IMR-90 (cell line): ENCODE measurements around the gene FOXN4.

Source experiments
- BHLHE40 ChIP-seq: fragments of 150-350 bp; IDR thresholded peaks from 2 replicates; pipeline ENCODE4 v1.6.1; 2016; ENCODE audit warnings: mild to moderate bottlenecking, low read depth, low read length
- CEBPB ChIP-seq: IDR thresholded peaks from 2 replicates; pipeline ENCODE4 v1.6.1; 2012; ENCODE audit warnings: low read depth, low read length, improper control_type of control experiment
- CTCF ChIP-seq: conservative IDR thresholded peaks from 2 replicates; pipeline ENCODE4 v1.5.1; 2012; ENCODE audit warnings: mild to moderate bottlenecking, low read depth, low read length, improper control_type of control experiment
- ELK1 ChIP-seq: fragments of 150-350 bp; IDR thresholded peaks from 2 replicates; pipeline ENCODE4 v1.6.1; 2016; ENCODE audit warnings: low read depth, mild to moderate bottlenecking, low read length, moderate library complexity, borderline replicate concordance
- MXI1 ChIP-seq: IDR thresholded peaks from 2 replicates; pipeline ENCODE4 v1.6.1; 2012; ENCODE audit warnings: low read depth, mild to moderate bottlenecking, low read length, moderate library complexity, borderline replicate concordance
- POLR2A ChIP-seq: IDR thresholded peaks from 2 replicates; pipeline ENCODE4 v1.6.1; 2012; ENCODE audit warnings: mild to moderate bottlenecking, low read depth, low read length
- SMC3 ChIP-seq: fragments of 150-350 bp; IDR thresholded peaks from 2 replicates; pipeline ENCODE4 v1.6.1; 2016; ENCODE audit warnings: low read depth, mild to moderate bottlenecking, antibody characterized with exemption, low read length, moderate library complexity
- USF2 ChIP-seq: fragments of 150-350 bp; IDR thresholded peaks from 2 replicates; pipeline ENCODE4 v1.6.1; 2017; ENCODE audit warnings: mild to moderate bottlenecking, antibody characterized with exemption, low read length, low read depth

- TF ChIP-seq USF2 (no peak), CTCF (no peak), ELK1 (no peak), MXI1 (no peak), POLR2A (no peak), SMC3 (no peak), CEBPB (no peak), BHLHE40 (no peak)
Measured at GRCh38 chr12:109294286-109294796, 14.7 kb downstream of the FOXN4 start.
